AG04450 (cell line): ENCODE data around the gene DIP2C. TPM values are rescaled to one million over a fixed set of nuclear protein-coding genes. Genes with fewer than 3 reads are reported as not detected.

Source experiments
- CTCF ChIA-PET: fragments of 300-600, 350-600 bp; formaldehyde crosslinking; extraction: SDS; loops from one replicate; lab custom pipeline; 2022; ENCODE audit warnings: antibody characterized with exemption, inconsistent platforms; lab: Charles Lee
- POLR2A ChIA-PET: fragments of 350-600 bp; formaldehyde crosslinking; extraction: SDS; loops from one replicate; lab custom pipeline; 2021; ENCODE audit warnings: antibody characterized with exemption, inconsistent platforms; lab: Yijun Ruan, JAX
- DNase-seq: peaks from one replicate; pipeline ENCODE4 v3.0.0-alpha.2; 2011; ENCODE audit warnings: low read depth, low spot score
- H3K27ac ChIP-seq: one replicate; pipeline ENCODE4 v1.5.1; 2012; ENCODE audit warnings: low read depth, low read length, control low read depth
- H3K27me3 ChIP-seq: one replicate; pipeline ENCODE4 v1.6.0; 2012; ENCODE audit warnings: low read length; ENCODE audit not compliant: control insufficient read depth, insufficient read depth
- H3K4me3 ChIP-seq: 2 replicates; pipeline ENCODE4 v1.5.1; 2011; ENCODE audit warnings: mild to moderate bottlenecking, low read depth, low read length, control low read depth
- H3K9me3 ChIP-seq: 2 replicates; pipeline ENCODE4 v1.5.1; 2012; ENCODE audit warnings: low read length; ENCODE audit not compliant: control insufficient read depth, insufficient read depth
- polyA plus RNA-seq: library from polyadenylated mRNA; depleted of rRNA; stranded (reverse); fragments of >200 nt; gene quantifications from 2 replicates; pipeline ENCODE4 v1.2.3, GENCODE V29; 2011
- TF ChIP-seq, protein P1 (sequence below): IDR thresholded peaks from 2 replicates; pipeline ENCODE4 v1.5.1; 2011; ENCODE audit warnings: low read depth, low read length, control low read depth, inconsistent platforms

DIP2C gene
- polyA plus RNA-seq, 1 experiment = 9.6 TPM

DNA sequence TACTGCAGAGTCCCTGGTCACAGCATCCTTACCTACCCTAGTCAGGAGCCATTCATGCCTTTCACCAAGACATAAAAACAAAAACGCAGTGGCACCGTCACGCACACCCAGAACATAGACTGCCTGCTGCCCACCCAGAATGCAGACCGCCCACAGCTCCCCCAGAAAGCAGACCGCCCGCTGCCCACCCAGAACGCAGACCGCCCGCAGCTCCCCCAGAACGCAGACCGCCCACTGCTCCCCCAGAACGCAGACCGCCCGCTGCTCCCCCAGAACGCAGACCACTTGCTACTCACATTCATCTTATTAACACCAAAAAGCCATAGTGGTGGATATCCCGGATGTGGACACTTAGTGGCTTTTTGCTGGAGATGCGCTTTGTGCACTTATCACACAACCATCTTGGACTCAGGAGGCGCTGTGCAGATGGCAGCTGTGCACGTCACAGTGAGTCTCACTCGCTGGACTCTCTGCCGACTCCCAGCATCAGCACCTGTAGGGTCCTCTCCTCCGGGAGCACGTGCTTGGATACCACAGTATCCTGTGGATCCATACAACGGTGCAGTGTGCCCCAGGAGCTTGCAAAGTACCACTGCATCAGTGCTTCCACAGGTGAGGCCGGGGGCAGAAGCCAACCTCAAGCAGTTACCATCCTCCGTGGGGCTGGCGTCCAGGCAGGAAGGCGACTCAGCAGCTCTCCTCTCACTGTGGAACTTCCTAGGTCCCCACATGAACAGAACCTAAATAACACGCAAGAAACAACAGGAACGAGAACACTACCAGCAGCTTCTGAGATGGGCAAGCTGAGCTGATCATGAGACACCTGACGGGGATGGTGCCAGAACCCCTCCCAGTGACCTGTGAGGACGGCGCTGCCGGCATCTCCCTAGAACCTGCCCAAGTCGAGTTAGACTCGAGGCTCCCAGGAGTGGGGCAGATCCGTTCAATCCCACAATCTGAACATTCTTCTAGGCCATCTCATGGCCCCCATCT lies 161.0 kb downstream of the DIP2C start:
- POLR2A ChIA-PET = no interaction called here
- CTCF ChIA-PET = no interaction called here

DNA sequence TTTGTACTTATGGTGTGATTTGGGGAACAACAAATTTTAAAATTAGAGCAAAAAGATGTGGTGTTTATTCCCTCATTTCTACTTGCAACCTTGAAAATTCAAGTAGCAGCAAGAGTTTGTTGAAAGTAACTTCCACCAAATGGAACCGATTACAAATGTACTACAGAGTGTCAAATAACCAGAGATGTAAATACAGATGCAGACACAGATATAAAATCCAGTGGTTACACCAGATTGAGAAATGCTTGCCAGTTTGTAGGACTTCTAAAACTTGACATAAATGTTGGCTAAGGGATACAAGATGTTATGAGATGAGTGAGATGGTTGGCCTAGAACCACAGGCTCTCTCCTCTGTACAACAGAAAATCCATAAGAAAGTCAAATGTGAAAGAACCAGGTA lies 162.1 kb downstream of the DIP2C start:
- ChIA-PET CTCF (no interaction called here), POLR2A (no interaction called here)
- Histone ChIP-seq H3K27me3 (no peaks in the 10 kb centered on the region), H3K9me3 (peaks cover 4% of the 10 kb centered on the region; the same call in 1 of the 2 replicates), H3K27ac (no peak overlapping the region), H3K4me3 (no peak overlapping the region)
- peak; percentile 15 for DNase-seq
- TF ChIP-seq, protein P1, sequence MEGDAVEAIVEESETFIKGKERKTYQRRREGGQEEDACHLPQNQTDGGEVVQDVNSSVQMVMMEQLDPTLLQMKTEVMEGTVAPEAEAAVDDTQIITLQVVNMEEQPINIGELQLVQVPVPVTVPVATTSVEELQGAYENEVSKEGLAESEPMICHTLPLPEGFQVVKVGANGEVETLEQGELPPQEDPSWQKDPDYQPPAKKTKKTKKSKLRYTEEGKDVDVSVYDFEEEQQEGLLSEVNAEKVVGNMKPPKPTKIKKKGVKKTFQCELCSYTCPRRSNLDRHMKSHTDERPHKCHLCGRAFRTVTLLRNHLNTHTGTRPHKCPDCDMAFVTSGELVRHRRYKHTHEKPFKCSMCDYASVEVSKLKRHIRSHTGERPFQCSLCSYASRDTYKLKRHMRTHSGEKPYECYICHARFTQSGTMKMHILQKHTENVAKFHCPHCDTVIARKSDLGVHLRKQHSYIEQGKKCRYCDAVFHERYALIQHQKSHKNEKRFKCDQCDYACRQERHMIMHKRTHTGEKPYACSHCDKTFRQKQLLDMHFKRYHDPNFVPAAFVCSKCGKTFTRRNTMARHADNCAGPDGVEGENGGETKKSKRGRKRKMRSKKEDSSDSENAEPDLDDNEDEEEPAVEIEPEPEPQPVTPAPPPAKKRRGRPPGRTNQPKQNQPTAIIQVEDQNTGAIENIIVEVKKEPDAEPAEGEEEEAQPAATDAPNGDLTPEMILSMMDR = no peak

More for the DNA sequence above, 161.0 kb downstream of the DIP2C start:
- no peak for DNase-seq
- no peaks in the 10 kb centered on the region for H3K27me3 ChIP-seq
- TF ChIP-seq, protein P1 = no peak
- no peak overlapping the region for H3K4me3 ChIP-seq
- H3K9me3 ChIP-seq = peaks cover 4% of the 10 kb centered on the region; the same call in 1 of the 2 replicates
- H3K27ac ChIP-seq = no peak overlapping the region

DNA sequence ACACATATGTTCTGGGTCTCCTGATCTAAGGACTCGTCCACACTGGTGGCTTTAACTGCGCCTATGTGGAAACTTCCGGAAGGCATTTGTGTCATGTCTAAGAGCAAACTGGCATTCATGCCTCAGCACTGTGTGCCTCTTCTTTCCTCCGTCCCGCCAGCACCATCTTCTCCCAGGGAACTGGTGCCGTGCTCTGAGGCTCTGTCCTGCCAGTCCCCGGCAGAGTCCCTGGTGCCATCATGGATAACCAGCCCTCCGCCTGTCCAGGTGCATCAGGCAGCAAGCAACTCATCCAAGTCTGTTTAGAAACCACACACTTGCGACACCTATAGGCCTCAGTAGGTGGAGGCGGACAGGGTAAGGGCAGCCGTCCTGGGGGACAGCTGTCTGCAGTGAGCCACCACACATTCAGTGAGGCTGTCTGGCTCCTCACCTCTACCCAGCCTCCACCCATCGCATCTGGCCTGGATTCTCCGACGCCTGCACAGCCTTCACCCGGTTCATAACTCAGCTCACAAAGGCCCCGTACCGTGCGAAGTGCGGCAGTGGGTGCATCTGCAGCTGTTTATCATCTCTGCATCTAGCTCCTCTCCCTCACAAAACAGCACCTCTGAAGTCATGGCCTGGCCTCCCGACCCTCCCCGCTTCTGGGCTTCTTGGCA lies 162.7 kb downstream of the DIP2C start:
- H3K27ac ChIP-seq = no peak overlapping the region
- POLR2A ChIA-PET = no interaction called here
- CTCF ChIA-PET = no interaction called here

DNA sequence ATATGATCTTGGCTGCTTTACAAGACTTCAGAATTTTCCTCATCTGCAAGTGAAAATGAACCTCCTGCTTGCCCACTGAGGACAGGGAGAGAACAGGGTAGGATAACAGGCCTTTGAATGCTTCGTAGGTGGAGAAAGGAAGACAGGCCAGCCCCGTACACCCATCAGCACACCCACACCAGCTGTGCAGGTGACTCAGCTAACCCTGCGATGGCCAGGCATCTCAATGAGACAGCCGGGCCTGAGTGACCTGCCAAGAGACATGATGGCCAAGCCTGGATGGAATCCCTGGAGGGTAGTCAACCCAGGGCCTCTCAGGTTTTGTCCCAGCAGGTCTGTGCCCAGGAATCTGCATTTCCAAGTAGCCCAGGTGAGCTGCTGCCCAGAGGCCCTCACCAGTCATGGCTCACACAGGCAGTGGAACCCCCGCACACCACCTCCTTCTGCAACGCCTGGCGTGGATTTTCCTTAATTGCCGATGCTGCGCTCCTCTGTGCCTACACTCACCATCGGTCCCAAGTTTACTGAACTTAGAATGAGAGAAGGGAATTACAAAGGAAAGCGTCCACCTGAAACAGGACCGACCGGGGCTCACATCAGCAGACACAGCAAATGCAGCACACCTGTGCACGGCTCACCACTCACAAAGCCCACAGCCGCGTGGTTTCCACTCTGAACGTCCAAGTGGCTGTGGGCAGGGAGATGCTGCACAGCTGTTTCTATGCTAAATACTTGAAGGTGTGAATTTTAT lies 163.7 kb downstream of the DIP2C start:
- H3K9me3 ChIP-seq = peaks cover 4% of the 10 kb centered on the region; the same call in 1 of the 2 replicates
- TF ChIP-seq, protein P1 = no peak
- no peak overlapping the region for H3K4me3 ChIP-seq
- POLR2A ChIA-PET = no interaction called here
- H3K27me3 ChIP-seq = no peaks in the 10 kb centered on the region
- H3K27ac ChIP-seq = no peak overlapping the region
- DNase-seq = no peak
- CTCF ChIA-PET = interaction anchor here (1.2 kb wide), 1 partner anchor 16 kb away, joined by 3 read pairs; no protein-coding TSS in a partner anchor

More for the DNA sequence above, 162.7 kb downstream of the DIP2C start:
- TF ChIP-seq, protein P1 = no peak
- H3K9me3 ChIP-seq = peaks cover 4% of the 10 kb centered on the region; the same call in 1 of the 2 replicates
- no peak overlapping the region for H3K4me3 ChIP-seq
- DNase-seq = no peak
- H3K27me3 ChIP-seq = no peaks in the 10 kb centered on the region
